GM12878 (cell line): ENCODE results near the gene APBA3.

Source experiments
- CEBPB ChIP-seq, 2 experiments: fragments of 150-350 bp in 1 of 2; IDR thresholded peaks; 2 replicates each; pipeline ENCODE4 v1.6.1; 2012 to 2014; ENCODE audit warnings: low read depth in 2 of 2, low read length in 2 of 2, borderline replicate concordance in 1 of 2, inconsistent platforms in 1 of 2
- MXI1 ChIP-seq: fragments of 150-350 bp; IDR thresholded peaks from 2 replicates; pipeline ENCODE4 v1.6.1; 2011; ENCODE audit warnings: low read depth, mild to moderate bottlenecking, inconsistent platforms, low read length, improper control_type of control experiment
- NFYB ChIP-seq: IDR thresholded peaks from 2 replicates; pipeline ENCODE4 v1.6.1; 2011; ENCODE audit warnings: low read depth, mild to moderate bottlenecking, low read length, improper control_type of control experiment, moderate library complexity; ENCODE audit not compliant: insufficient read depth
- POLR2A ChIP-seq: IDR thresholded peaks from 2 replicates; pipeline ENCODE4 v1.6.1; 2011; ENCODE audit warnings: low read depth, mild to moderate bottlenecking, low read length
- TF ChIP-seq, protein P1 (sequence below), 3 experiments: IDR thresholded peaks in 2 of 3; conservative IDR thresholded peaks in 1 of 3; 2 replicates each; pipeline ENCODE4 v1.5.1; 2011; ENCODE audit warnings: low read depth in 3 of 3, low read length in 3 of 3, mild to moderate bottlenecking in 3 of 3, control low read depth in 2 of 3, moderate library complexity in 2 of 3, inconsistent platforms in 1 of 3, mixed read lengths in 1 of 3; ENCODE audit not compliant: control insufficient read depth in 2 of 3, insufficient read depth in 1 of 3; ENCODE audit errors: extremely low read depth in 1 of 3

DNA sequence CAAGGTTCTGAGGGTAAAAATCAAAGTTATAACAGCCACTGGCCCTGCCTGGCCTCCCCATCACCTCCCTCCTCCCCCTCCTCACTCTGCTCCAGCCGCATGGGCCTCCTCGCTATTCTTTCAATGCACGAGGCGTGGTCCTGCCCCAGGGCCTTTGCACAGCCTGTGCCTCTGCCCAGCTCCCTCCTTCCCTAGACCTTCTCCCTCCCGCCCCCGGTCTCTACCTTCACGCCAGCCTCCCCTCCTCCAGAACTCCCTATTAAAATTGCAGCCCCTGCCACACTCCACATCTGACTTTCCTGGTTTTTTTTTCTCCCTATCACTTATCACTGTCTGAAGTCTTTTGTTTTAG, 7.2 kb upstream of the APBA3 start:
- TF ChIP-seq, protein P1, sequence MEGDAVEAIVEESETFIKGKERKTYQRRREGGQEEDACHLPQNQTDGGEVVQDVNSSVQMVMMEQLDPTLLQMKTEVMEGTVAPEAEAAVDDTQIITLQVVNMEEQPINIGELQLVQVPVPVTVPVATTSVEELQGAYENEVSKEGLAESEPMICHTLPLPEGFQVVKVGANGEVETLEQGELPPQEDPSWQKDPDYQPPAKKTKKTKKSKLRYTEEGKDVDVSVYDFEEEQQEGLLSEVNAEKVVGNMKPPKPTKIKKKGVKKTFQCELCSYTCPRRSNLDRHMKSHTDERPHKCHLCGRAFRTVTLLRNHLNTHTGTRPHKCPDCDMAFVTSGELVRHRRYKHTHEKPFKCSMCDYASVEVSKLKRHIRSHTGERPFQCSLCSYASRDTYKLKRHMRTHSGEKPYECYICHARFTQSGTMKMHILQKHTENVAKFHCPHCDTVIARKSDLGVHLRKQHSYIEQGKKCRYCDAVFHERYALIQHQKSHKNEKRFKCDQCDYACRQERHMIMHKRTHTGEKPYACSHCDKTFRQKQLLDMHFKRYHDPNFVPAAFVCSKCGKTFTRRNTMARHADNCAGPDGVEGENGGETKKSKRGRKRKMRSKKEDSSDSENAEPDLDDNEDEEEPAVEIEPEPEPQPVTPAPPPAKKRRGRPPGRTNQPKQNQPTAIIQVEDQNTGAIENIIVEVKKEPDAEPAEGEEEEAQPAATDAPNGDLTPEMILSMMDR (IDR thresholded peaks at IDR 0.05 in 2 of 3, conservative IDR thresholded peaks at IDR 0.05 in 1 of 3; ENCODE audit: control insufficient read depth in 2 of 3, extremely low read depth in 1 of 3, insufficient read depth in 1 of 3, low read depth in 3 of 3, low read length in 3 of 3) = no peak
- TF ChIP-seq POLR2A (no peak), CEBPB (IDR thresholded peaks at IDR 0.05; ENCODE audit: borderline replicate concordance in 1 of 2, low read depth in 2 of 2, low read length in 2 of 2) (no peak), NFYB (no peak), MXI1 (no peak)
